ENCODE data around the gene STK35.

STK35 gene

GRCh38 chr20:2103461-2104153 lies 2.0 kb downstream of the STK35 start:
- H3K4me3 ChIP-seq (ENCODE audit: low read depth, low read length) = peak overlapping the region; percentile 93
- no peak for TF ChIP-seq CTCF (IDR thresholded peaks at IDR 0.05; ENCODE audit: low read depth, low read length, missing control alignments)
- in situ Hi-C loops (cut with HindIII; ENCODE audit: low sequenced_read_pairs) = no loop called here
- DNase-seq (ENCODE audit: low read depth) = no peak

- DNase-seq (ENCODE audit: low read depth) = no peak
- peak overlapping the region; percentile 93 for H3K4me3 ChIP-seq (ENCODE audit: low read depth, low read length)
- in situ Hi-C loops (cut with HindIII; ENCODE audit: low sequenced_read_pairs) = no loop called here
- TF ChIP-seq CTCF (IDR thresholded peaks at IDR 0.05; ENCODE audit: low read depth, low read length, missing control alignments) = no peak
Measured at GRCh38 chr20:2104236-2104635, 2.6 kb downstream of the STK35 start.

- no peak for TF ChIP-seq CTCF (IDR thresholded peaks at IDR 0.05; ENCODE audit: low read depth, low read length, missing control alignments)
- in situ Hi-C loops (cut with HindIII; ENCODE audit: low sequenced_read_pairs) = no loop called here
- no peak overlapping the region for H3K4me3 ChIP-seq (ENCODE audit: low read depth, low read length)
- no peak for DNase-seq (ENCODE audit: low read depth)
Measured at GRCh38 chr20:2108498-2108897, 6.9 kb downstream of the STK35 start.

- in situ Hi-C loops (cut with HindIII; ENCODE audit: low sequenced_read_pairs) = no loop called here
- no peak for TF ChIP-seq CTCF (IDR thresholded peaks at IDR 0.05; ENCODE audit: low read depth, low read length, missing control alignments)
- H3K4me3 ChIP-seq (ENCODE audit: low read depth, low read length) = no peak overlapping the region
- DNase-seq (ENCODE audit: low read depth) = no peak
Measured at GRCh38 chr20:2108987-2109386, 7.4 kb downstream of the STK35 start.

GRCh38 chr20:2109425-2110210 lies 8.0 kb downstream of the STK35 start:
- no peak for DNase-seq (ENCODE audit: low read depth)
- in situ Hi-C loops (cut with HindIII; ENCODE audit: low sequenced_read_pairs) = no loop called here
- TF ChIP-seq CTCF (IDR thresholded peaks at IDR 0.05; ENCODE audit: low read depth, low read length, missing control alignments) = no peak
- H3K4me3 ChIP-seq (ENCODE audit: low read depth, low read length) = no peak overlapping the region

- TF ChIP-seq CTCF (IDR thresholded peaks at IDR 0.05; ENCODE audit: low read depth, low read length, missing control alignments) = no peak
- in situ Hi-C loops (cut with HindIII; ENCODE audit: low sequenced_read_pairs) = no loop called here
- no peak overlapping the region for H3K4me3 ChIP-seq (ENCODE audit: low read depth, low read length)
- DNase-seq (ENCODE audit: low read depth) = no peak
Measured at GRCh38 chr20:2112910-2113309, 11.3 kb downstream of the STK35 start.

Measured in astrocyte of the cerebellum (primary cell).